Uterus (tissue), 4 donors: ENCODE results near the gene CEMIP. TPM values are rescaled to one million over a fixed set of nuclear protein-coding genes. Genes with fewer than 3 reads are reported as not detected.

Experiments used
- DNase-seq, 2 donors: peaks; one replicate each; pipeline ENCODE4 v3.0.0-alpha.2; 2019 to 2020
- H3K27ac ChIP-seq, 2 donors: fragments of 200-600 bp; sonication (generic); 1 replicate in 1 of 2; 2 replicates in 1 of 2; pipeline ENCODE4 v1.5.1; 2016 to 2018
- H3K27me3 ChIP-seq, 2 donors: fragments of 200-600 bp; sonication (generic); one replicate each; pipeline ENCODE4 v1.5.1; 2018 to 2019; ENCODE audit warnings: control low read depth in 1 of 2
- H3K36me3 ChIP-seq, 2 donors: fragments of 200-600 bp; sonication (generic); one replicate each; pipeline ENCODE4 v1.5.1; 2019; ENCODE audit warnings: control low read depth in 1 of 2
- H3K4me1 ChIP-seq, 2 donors: fragments of 200-600 bp; sonication (generic); one replicate each; pipeline ENCODE4 v1.5.1; 2018 to 2019; ENCODE audit warnings: control low read depth in 1 of 2
- H3K4me3 ChIP-seq, 2 donors: fragments of 200-600 bp; sonication (generic); 1 replicate in 1 of 2; 2 replicates in 1 of 2; pipeline ENCODE4 v1.5.1; 2018 to 2019; ENCODE audit warnings: mild to moderate bottlenecking in 1 of 2
- H3K9me3 ChIP-seq, 2 donors: fragments of 200-600 bp; sonication (generic); one replicate each; pipeline ENCODE4 v1.5.1; 2019; ENCODE audit warnings: control low read depth in 1 of 2
- CTCF ChIP-seq, 4 experiments: fragments of 200-600 bp in 2 of 4; fragments of 450-650 bp in 2 of 4; sonication (generic) in 2 of 4; IDR thresholded peaks; one replicate each; pipeline ENCODE4 v1.5.1; 2016 to 2019; ENCODE audit warnings: antibody characterized with exemption in 4 of 4, mild to moderate bottlenecking in 2 of 4, moderate library complexity in 1 of 4
- POLR2A ChIP-seq, 2 donors: fragments of 450-650 bp; IDR thresholded peaks; one replicate each; pipeline ENCODE4 v1.6.1; 2016; ENCODE audit warnings: antibody characterized with exemption in 2 of 2, mild to moderate bottlenecking in 1 of 2, moderate library complexity in 1 of 2
- intact Hi-C: fragments of 100-400 bp; cut with DNase I; formaldehyde crosslinking; loops from one replicate; pipeline ENCODE4 v1.15.1; 2023; ENCODE audit warnings: low total_unique reads
- total RNA-seq, 4 donors: library from RNA; depleted of rRNA in 3 of 4; stranded (reverse); fragments of >200 nt in 3 of 4; gene quantifications; one replicate each; pipeline versions ENCODE4 v1.1.0 to v1.2.4, GENCODE V29; 2014 to 2023
- donor health status: DM: yes; HTN: yes; CAD: no.

Gene CEMIP
- total RNA-seq, 4 donors from 2014 or later, result under 0.01 to 1.9 (median 1.1) TPM

DNA sequence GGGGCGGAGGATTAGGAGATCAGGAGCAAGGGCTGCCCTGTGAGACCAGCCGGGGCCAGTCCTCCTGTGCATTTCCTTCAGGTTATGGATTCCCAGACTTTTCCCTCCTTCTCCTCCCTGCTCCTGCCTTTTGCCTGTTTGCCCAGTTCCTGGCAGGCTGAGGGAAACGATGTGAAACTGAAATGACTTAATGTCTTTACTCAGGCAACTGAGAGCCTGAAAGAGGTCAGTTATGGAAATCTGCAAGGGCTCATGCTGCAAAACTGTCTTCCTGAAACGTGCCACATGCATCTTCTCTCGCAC, 153.3 kb downstream of the CEMIP start:
- intact Hi-C loops, result no loop called here
- no peak overlapping the region for H3K27ac ChIP-seq
- no peaks in the 10 kb centered on the region for H3K9me3 ChIP-seq
- H3K27me3 ChIP-seq, result no peaks in the 10 kb centered on the region
- H3K4me1 ChIP-seq, result no peaks in the 10 kb centered on the region
- no peaks in the 10 kb centered on the region for H3K36me3 ChIP-seq
- TF ChIP-seq CTCF (IDR thresholded peaks at IDR 0.05) (no peak), POLR2A (IDR thresholded peaks at IDR 0.05) (no peak)
- DNase-seq, result no peak
- H3K4me3 ChIP-seq, result no peak overlapping the region

- Histone ChIP-seq H3K27me3 (no peaks in the 10 kb centered on the region), H3K4me1 (no peaks in the 10 kb centered on the region), H3K36me3 (no peaks in the 10 kb centered on the region), H3K27ac (no peak overlapping the region), H3K4me3 (no peak overlapping the region), H3K9me3 (no peaks in the 10 kb centered on the region)
- DNase-seq, result peak in 1 of 2 donors; percentile 29
- no peak for TF ChIP-seq POLR2A (IDR thresholded peaks at IDR 0.05)
- TF ChIP-seq CTCF (IDR thresholded peaks at IDR 0.05), result no peak
- intact Hi-C loops, result no loop called here
Measured at GRCh38 chr15:80932989-80933388, 153.8 kb downstream of the CEMIP start.

DNA sequence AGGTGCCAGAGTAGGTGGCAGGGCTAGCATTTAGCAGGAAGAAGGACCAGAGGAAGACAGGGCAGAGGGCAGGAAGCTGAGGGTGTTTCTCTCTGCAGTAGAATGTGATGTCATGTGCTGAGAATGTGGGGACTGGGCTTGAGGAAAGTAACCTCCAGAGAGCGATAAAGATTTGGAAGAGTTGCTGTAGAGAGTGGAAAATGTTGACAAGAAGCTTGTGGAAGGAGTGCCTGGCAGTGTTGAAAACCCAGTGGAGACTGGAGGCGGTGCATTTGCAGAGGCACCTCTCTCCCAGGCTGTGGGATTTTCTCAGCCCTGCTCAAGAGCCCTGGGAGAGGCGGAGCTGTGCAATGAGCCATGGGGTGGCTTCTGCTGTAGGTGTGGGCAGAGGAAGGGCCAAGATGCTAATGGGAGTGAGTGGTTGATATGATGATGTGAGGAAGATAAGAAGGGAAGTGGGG, 155.6 kb downstream of the CEMIP start:
- no peak overlapping the region for H3K4me3 ChIP-seq
- no peaks in the 10 kb centered on the region for H3K9me3 ChIP-seq
- no peak for DNase-seq
- H3K27me3 ChIP-seq, result no peaks in the 10 kb centered on the region
- no peaks in the 10 kb centered on the region for H3K36me3 ChIP-seq
- no peaks in the 10 kb centered on the region for H3K4me1 ChIP-seq
- H3K27ac ChIP-seq, result no peak overlapping the region
- no peak for TF ChIP-seq POLR2A (IDR thresholded peaks at IDR 0.05)
- no peak for TF ChIP-seq CTCF (IDR thresholded peaks at IDR 0.05)
- intact Hi-C loops, result no loop called here

DNA sequence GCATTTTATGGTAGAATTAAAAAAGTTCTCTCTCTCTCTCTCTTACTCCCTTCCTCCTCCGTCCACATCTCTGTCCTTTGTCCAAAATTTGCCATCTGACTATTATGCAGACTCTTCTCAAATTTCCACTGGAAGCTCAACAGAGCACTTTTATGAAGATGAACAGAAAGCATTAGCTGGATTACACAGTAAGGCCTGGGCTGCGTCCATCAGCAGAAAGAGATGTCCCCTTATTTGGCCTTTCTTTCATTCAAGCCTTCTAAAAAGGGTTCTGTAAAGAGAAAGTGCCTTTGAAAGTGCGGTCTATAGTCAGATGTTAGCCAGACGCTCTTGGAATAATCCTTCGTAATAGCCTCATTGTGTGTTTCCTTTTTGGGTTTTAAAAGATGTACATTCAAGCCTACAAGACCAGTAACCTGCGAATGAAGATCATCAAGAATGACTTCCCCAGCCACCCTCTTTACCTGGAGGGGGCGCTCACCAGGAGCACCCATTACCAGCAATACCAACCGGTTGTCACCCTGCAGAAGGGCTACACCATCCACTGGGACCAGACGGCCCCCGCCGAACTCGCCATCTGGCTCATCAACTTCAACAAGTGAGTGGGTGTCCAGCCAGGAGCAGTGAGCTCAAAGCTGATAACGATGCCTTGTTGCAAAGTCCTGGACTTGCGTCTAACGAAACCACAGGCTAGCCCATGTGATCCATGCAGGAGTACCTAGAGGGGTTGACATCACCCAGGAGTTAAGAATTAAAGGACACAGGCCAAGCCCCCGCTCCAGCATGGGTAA, 157.3 kb downstream of the CEMIP start:
- no peaks in the 10 kb centered on the region for H3K4me1 ChIP-seq
- intact Hi-C loops, result no loop called here
- peak overlapping the region in 1 of 2 donors; percentile 57 for H3K27ac ChIP-seq
- H3K4me3 ChIP-seq, result no peak overlapping the region
- H3K9me3 ChIP-seq, result no peaks in the 10 kb centered on the region
- H3K36me3 ChIP-seq, result no peaks in the 10 kb centered on the region
- no peak for DNase-seq
- TF ChIP-seq POLR2A (IDR thresholded peaks at IDR 0.05) (no peak), CTCF (IDR thresholded peaks at IDR 0.05) (no peak)
- no peaks in the 10 kb centered on the region for H3K27me3 ChIP-seq

DNA sequence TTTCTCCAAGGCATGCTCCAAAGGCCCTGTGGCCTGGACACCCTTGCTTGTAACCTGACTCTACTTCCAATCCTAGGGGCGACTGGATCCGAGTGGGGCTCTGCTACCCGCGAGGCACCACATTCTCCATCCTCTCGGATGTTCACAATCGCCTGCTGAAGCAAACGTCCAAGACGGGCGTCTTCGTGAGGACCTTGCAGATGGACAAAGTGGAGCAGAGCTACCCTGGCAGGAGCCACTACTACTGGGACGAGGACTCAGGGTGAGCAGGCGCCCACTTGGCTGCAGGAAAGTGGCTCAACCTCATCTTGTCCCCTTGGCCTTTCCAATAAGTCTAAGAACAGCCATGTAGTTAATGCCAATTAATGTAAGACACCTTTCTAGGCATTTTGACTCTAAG, 158.5 kb downstream of the CEMIP start:
- H3K27me3 ChIP-seq, result no peaks in the 10 kb centered on the region
- H3K27ac ChIP-seq, result no peak overlapping the region
- no peaks in the 10 kb centered on the region for H3K9me3 ChIP-seq
- no peak overlapping the region for H3K4me3 ChIP-seq
- intact Hi-C loops, result no loop called here
- DNase-seq, result no peak
- TF ChIP-seq CTCF (IDR thresholded peaks at IDR 0.05) (no peak), POLR2A (IDR thresholded peaks at IDR 0.05) (no peak)
- no peaks in the 10 kb centered on the region for H3K36me3 ChIP-seq
- no peaks in the 10 kb centered on the region for H3K4me1 ChIP-seq
